Suprapubic skin (tissue), 3 donors: ENCODE measurements around the gene SF3A1.

ENCODE experiments used
- POLR2A ChIP-seq, 2 donors: fragments of 450-650 bp; IDR thresholded peaks; one replicate each; pipeline ENCODE4 v1.6.1; 2017; ENCODE audit warnings: antibody characterized with exemption in 2 of 2, mild to moderate bottlenecking in 2 of 2, moderate library complexity in 2 of 2
- TF ChIP-seq, protein P1 (sequence below), 2 donors: fragments of 200-600 bp in 1 of 2; fragments of 450-650 bp in 1 of 2; sonication (generic) in 1 of 2; IDR thresholded peaks; one replicate each; pipeline ENCODE4 v1.5.1; 2016 to 2019; ENCODE audit warnings: antibody characterized with exemption in 2 of 2, mild to moderate bottlenecking in 1 of 2, moderate library complexity in 1 of 2

DNA sequence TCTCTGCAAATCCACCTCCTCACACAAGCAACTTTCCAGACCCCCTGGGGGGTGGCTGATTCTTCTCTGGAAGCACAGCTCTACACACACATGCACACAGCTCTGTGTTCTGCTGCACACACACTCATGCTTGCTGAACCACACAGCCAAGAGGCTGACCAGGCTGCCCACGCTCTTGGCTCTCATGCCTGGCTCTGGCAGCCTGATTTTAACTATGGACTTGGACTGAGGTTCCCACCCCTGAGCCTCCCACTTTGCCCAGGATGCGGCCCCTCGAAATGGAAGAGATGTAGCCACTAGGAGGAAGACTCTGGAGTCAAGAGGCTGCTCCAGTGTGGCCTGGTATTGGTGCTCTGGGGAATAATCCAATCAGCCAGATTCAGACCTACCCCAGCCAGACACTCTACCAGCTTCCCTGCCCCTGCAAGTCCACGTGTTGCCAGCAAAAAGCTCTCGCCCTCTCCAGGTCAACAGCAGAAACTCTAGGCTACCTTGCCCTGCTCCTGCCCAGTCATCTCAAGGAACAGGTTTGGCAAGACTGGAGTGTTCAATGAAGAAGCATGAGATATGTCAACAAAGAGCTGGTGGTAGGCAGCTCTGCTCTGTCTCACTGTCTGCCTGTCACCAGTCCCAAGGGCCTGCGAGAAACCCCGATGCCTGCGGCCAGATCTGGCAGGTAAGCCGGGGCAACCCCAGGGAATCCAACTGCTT is 58.5 kb downstream of the SF3A1 start:
- TF ChIP-seq, protein P1, sequence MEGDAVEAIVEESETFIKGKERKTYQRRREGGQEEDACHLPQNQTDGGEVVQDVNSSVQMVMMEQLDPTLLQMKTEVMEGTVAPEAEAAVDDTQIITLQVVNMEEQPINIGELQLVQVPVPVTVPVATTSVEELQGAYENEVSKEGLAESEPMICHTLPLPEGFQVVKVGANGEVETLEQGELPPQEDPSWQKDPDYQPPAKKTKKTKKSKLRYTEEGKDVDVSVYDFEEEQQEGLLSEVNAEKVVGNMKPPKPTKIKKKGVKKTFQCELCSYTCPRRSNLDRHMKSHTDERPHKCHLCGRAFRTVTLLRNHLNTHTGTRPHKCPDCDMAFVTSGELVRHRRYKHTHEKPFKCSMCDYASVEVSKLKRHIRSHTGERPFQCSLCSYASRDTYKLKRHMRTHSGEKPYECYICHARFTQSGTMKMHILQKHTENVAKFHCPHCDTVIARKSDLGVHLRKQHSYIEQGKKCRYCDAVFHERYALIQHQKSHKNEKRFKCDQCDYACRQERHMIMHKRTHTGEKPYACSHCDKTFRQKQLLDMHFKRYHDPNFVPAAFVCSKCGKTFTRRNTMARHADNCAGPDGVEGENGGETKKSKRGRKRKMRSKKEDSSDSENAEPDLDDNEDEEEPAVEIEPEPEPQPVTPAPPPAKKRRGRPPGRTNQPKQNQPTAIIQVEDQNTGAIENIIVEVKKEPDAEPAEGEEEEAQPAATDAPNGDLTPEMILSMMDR (IDR thresholded peaks at IDR 0.05), result no peak
- no peak for TF ChIP-seq POLR2A (IDR thresholded peaks at IDR 0.05)
